HepG2 (cell line): ENCODE results near the gene ANAPC10. TPM values are rescaled to one million over a fixed set of nuclear protein-coding genes. Genes with fewer than 3 reads are reported as not detected.

Source experiments
- IRF1 ChIP-seq: sonication (generic); formaldehyde crosslinking; IDR thresholded peaks from 2 replicates; pipeline ENCODE4 v1.4.0; 2020; ENCODE audit warnings: low read depth, mild to moderate bottlenecking, missing genetic modification reagents
- KLF11 ChIP-seq: IDR thresholded peaks from 2 replicates; pipeline ENCODE4 v1.6.1; 2016; ENCODE audit warnings: missing compliant biosample characterization
- MAF1 ChIP-seq: sonication (generic); formaldehyde crosslinking; IDR thresholded peaks from 2 replicates; pipeline ENCODE4 v1.5.0; 2020; ENCODE audit warnings: missing genetic modification reagents, borderline replicate concordance
- MTA1 ChIP-seq: sonication (generic); formaldehyde crosslinking; IDR thresholded peaks from 2 replicates; pipeline ENCODE4 v1.4.0; 2020; ENCODE audit warnings: missing genetic modification reagents, mild to moderate bottlenecking, borderline replicate concordance
- NFYC ChIP-seq: IDR thresholded peaks from 2 replicates; pipeline ENCODE4 v1.6.1; 2016; ENCODE audit warnings: missing genetic modification reagents, missing compliant biosample characterization
- NR2F1 ChIP-seq, 2 experiments: fragments of 450-650 bp in 1 of 2; formaldehyde crosslinking in 1 of 2; IDR thresholded peaks; 2 replicates each; pipeline versions ENCODE4 v1.5.0 to v1.6.1; 2016 to 2020; ENCODE audit warnings: mild to moderate bottlenecking in 1 of 2, missing compliant biosample characterization in 1 of 2, missing genetic modification reagents in 1 of 2, moderate library complexity in 1 of 2
- PAF1 ChIP-seq: IDR thresholded peaks from 2 replicates; pipeline ENCODE4 v1.6.1; 2016; ENCODE audit warnings: missing genetic modification reagents, missing compliant biosample characterization
- RBM39 ChIP-seq: fragments of 200-400 bp; formaldehyde crosslinking; IDR thresholded peaks from one replicate; pipeline ENCODE4 v1.6.1; 2018; ENCODE audit warnings: antibody characterized with exemption, mild to moderate bottlenecking, low read depth, low read length; ENCODE audit not compliant: poor library complexity, severe bottlenecking
- SETDB1 ChIP-seq: sonication (generic); formaldehyde crosslinking; IDR thresholded peaks from 2 replicates; pipeline ENCODE4 v1.5.1; 2020; ENCODE audit warnings: missing genetic modification reagents, mild to moderate bottlenecking, borderline replicate concordance
- SNAPC2 ChIP-seq: sonication (generic); formaldehyde crosslinking; IDR thresholded peaks from 2 replicates; pipeline ENCODE4 v1.8.1; 2022; ENCODE audit warnings: mild to moderate bottlenecking, missing genetic modification reagents
- SYNCRIP ChIP-seq: fragments of 200-400 bp; formaldehyde crosslinking; IDR thresholded peaks from 2 replicates; pipeline ENCODE4 v1.6.1; 2018; ENCODE audit warnings: mild to moderate bottlenecking, low read depth, low read length; ENCODE audit not compliant: insufficient read depth
- TOE1 ChIP-seq: sonication (generic); formaldehyde crosslinking; IDR thresholded peaks from 2 replicates; pipeline ENCODE4 v1.4.0; 2020; ENCODE audit warnings: mild to moderate bottlenecking, missing genetic modification reagents
- WIZ ChIP-seq: sonication (generic); formaldehyde crosslinking; IDR thresholded peaks from 2 replicates; pipeline ENCODE4 v1.5.1; 2020; ENCODE audit warnings: mild to moderate bottlenecking, missing genetic modification reagents
- ZBTB20 ChIP-seq: sonication (generic); formaldehyde crosslinking; IDR thresholded peaks from 2 replicates; pipeline ENCODE4 v1.8.1; 2023; ENCODE audit warnings: missing genetic modification reagents, low read depth, mild to moderate bottlenecking, borderline replicate concordance
- ZFAT ChIP-seq: sonication (generic); formaldehyde crosslinking; conservative IDR thresholded peaks from 2 replicates; pipeline ENCODE4 v1.8.1; 2023; ENCODE audit warnings: missing genetic modification reagents, inconsistent platforms
- ZNF143 ChIP-seq: sonication (generic); formaldehyde crosslinking; IDR thresholded peaks from 2 replicates; pipeline ENCODE4 v1.4.0; 2020; ENCODE audit warnings: missing genetic modification reagents
- ZNF343 ChIP-seq: sonication (generic); formaldehyde crosslinking; IDR thresholded peaks from 2 replicates; pipeline ENCODE4 v1.4.0; 2020; ENCODE audit warnings: mild to moderate bottlenecking, missing genetic modification reagents
- ZNF557 ChIP-seq: sonication (generic); formaldehyde crosslinking; IDR thresholded peaks from 2 replicates; pipeline ENCODE4 v1.4.0; 2020; ENCODE audit warnings: missing genetic modification reagents
- ZNF562 ChIP-seq: sonication (generic); formaldehyde crosslinking; IDR thresholded peaks from 2 replicates; pipeline ENCODE4 v1.8.0; 2022; ENCODE audit warnings: missing genetic modification reagents, borderline replicate concordance
- ZNF607 ChIP-seq: sonication (generic); formaldehyde crosslinking; IDR thresholded peaks from 2 replicates; pipeline ENCODE4 v1.5.1; 2020; ENCODE audit warnings: missing genetic modification reagents, mild to moderate bottlenecking, borderline replicate concordance
- polyA plus RNA-seq, 8 experiments: library from polyadenylated mRNA; depleted of rRNA in 3 of 8; stranded (reverse) in 7 of 8; unstranded in 1 of 8; fragments of >200 nt; fragmentation: Illumina TruSeq in 4 of 8; extraction: Trizol in 4 of 8; gene quantifications; 2 replicates each; pipeline versions ENCODE4 v1.2.1 to v1.2.3, GENCODE V29; 2011 to 2016; ENCODE audit warnings: low read depth in 4 of 8, missing spikeins in 1 of 8, mixed read lengths in 1 of 8; ENCODE audit not compliant: insufficient read depth in 1 of 8
- total RNA-seq, 5 experiments: library from RNA; depleted of rRNA; stranded (reverse); fragments of >200 nt; fragmentation: Illumina TruSeq; extraction: Trizol; gene quantifications; 2 replicates each; pipeline ENCODE4 v1.2.3, GENCODE V29; 2016; ENCODE audit warnings: low read depth in 1 of 5
- TF ChIP-seq, protein P1 (sequence below): sonication (generic); formaldehyde crosslinking; IDR thresholded peaks from 2 replicates; pipeline ENCODE4 v1.4.0; 2020; ENCODE audit warnings: missing genetic modification reagents, borderline replicate concordance
- TF ChIP-seq, protein P2 (sequence below), 2 experiments: sonication (generic) in 1 of 2; formaldehyde crosslinking in 1 of 2; IDR thresholded peaks; 2 replicates each; pipeline versions ENCODE4 v1.5.1 to v1.6.1; 2011 to 2020; ENCODE audit warnings: borderline replicate concordance in 1 of 2, low read depth in 1 of 2, low read length in 1 of 2, mild to moderate bottlenecking in 1 of 2, missing genetic modification reagents in 1 of 2, moderate library complexity in 1 of 2

ANAPC10 gene
- total and polyA plus RNA-seq, 2 of the 13 experiments (the other 11 are each of a cell fraction or from before 2014, with no cell fraction given): 21.9 to 32.7 TPM

- no peak for TF ChIP-seq SYNCRIP
- TF ChIP-seq ZFAT (CRISPR knock-in tag): no peak
- TF ChIP-seq, protein P1, sequence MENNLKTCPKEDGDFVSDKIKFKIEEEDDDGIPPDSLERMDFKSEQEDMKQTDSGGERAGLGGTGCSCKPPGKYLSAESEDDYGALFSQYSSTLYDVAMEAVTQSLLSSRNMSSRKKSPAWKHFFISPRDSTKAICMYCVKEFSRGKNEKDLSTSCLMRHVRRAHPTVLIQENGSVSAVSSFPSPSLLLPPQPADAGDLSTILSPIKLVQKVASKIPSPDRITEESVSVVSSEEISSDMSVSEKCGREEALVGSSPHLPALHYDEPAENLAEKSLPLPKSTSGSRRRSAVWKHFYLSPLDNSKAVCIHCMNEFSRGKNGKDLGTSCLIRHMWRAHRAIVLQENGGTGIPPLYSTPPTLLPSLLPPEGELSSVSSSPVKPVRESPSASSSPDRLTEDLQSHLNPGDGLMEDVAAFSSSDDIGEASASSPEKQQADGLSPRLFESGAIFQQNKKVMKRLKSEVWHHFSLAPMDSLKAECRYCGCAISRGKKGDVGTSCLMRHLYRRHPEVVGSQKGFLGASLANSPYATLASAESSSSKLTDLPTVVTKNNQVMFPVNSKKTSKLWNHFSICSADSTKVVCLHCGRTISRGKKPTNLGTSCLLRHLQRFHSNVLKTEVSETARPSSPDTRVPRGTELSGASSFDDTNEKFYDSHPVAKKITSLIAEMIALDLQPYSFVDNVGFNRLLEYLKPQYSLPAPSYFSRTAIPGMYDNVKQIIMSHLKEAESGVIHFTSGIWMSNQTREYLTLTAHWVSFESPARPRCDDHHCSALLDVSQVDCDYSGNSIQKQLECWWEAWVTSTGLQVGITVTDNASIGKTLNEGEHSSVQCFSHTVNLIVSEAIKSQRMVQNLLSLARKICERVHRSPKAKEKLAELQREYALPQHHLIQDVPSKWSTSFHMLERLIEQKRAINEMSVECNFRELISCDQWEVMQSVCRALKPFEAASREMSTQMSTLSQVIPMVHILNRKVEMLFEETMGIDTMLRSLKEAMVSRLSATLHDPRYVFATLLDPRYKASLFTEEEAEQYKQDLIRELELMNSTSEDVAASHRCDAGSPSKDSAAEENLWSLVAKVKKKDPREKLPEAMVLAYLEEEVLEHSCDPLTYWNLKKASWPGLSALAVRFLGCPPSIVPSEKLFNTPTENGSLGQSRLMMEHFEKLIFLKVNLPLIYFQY (CRISPR knock-in tag): no peak; the same call in 1 of the 2 replicates
- peak; percentile 63; the same call in 1 of the 2 replicates for TF ChIP-seq ZNF343
- TF ChIP-seq MTA1 (CRISPR knock-in tag): peak; percentile 89; the same call in 1 of the 2 replicates
- peak; percentile 82 for TF ChIP-seq ZNF607
- no peak; the same call in 1 of the 2 replicates for TF ChIP-seq TOE1 (CRISPR knock-in tag)
- TF ChIP-seq ZBTB20: peak; percentile 72
- no peak for TF ChIP-seq ZNF557 (CRISPR knock-in tag)
- TF ChIP-seq PAF1 (CRISPR knock-in tag): no peak
- TF ChIP-seq, protein P2, sequence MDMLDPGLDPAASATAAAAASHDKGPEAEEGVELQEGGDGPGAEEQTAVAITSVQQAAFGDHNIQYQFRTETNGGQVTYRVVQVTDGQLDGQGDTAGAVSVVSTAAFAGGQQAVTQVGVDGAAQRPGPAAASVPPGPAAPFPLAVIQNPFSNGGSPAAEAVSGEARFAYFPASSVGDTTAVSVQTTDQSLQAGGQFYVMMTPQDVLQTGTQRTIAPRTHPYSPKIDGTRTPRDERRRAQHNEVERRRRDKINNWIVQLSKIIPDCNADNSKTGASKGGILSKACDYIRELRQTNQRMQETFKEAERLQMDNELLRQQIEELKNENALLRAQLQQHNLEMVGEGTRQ (IDR thresholded peaks at IDR 0.05; ENCODE audit: low read depth, low read length): no peak
- TF ChIP-seq, protein P2 (CRISPR knock-in tag; IDR thresholded peaks at IDR 0.05; ENCODE audit: borderline replicate concordance): no peak
- peak; percentile 80 for TF ChIP-seq ZNF143 (CRISPR knock-in tag)
- TF ChIP-seq KLF11 (CRISPR knock-in tag): peak; percentile 69; the same call in 1 of the 2 replicates
- TF ChIP-seq ZNF562 (CRISPR knock-in tag): no peak
- no peak for TF ChIP-seq MAF1 (CRISPR knock-in tag)
- TF ChIP-seq SETDB1: no peak
- TF ChIP-seq WIZ (CRISPR knock-in tag): no peak; the same call in 1 of the 2 replicates
- no peak for TF ChIP-seq NR2F1 (CRISPR knock-in tag; IDR thresholded peaks at IDR 0.05)
- peak; percentile 52; the same call in 1 of the 2 replicates for TF ChIP-seq NFYC
- no peak; the same call in 1 of the 2 replicates for TF ChIP-seq SNAPC2 (CRISPR knock-in tag)
- TF ChIP-seq IRF1 (CRISPR knock-in tag): no peak
- peak; percentile 68 for TF ChIP-seq RBM39
Measured at GRCh38 chr4:145097821-145098674, at the start of gene ANAPC10, which contains the start of gene ABCE1 (continued).
